Testis (tissue), 3 donors: Measurements from ENCODE around the gene PLLP. TPM values are rescaled to one million over a fixed set of nuclear protein-coding genes. Genes with fewer than 3 reads are reported as not detected.

Experiments used
- DNase-seq: peaks from one replicate; pipeline ENCODE4 v3.0.0-alpha.2; 2019
- H3K27ac ChIP-seq, 2 donors: fragments of 200-600 bp; sonication (generic); one replicate each; pipeline ENCODE4 v1.5.1; 2019
- H3K27me3 ChIP-seq: fragments of 200-600 bp; sonication (generic); one replicate; pipeline ENCODE4 v1.5.1; 2019
- H3K36me3 ChIP-seq: fragments of 200-600 bp; sonication (generic); one replicate; pipeline ENCODE4 v1.5.1; 2017; ENCODE audit warnings: low read depth; ENCODE audit errors: missing control alignments
- H3K4me1 ChIP-seq: fragments of 200-600 bp; sonication (generic); one replicate; pipeline ENCODE4 v1.5.1; 2019
- H3K4me3 ChIP-seq, 2 donors: fragments of 200-600 bp; sonication (generic); one replicate each; pipeline ENCODE4 v1.5.1; 2017 to 2019
- H3K9me3 ChIP-seq: fragments of 200-600 bp; sonication (generic); one replicate; pipeline ENCODE4 v1.5.1; 2017
- CTCF ChIP-seq, 3 experiments: fragments of 450-650 bp in 2 of 3; fragments of 200-600 bp in 1 of 3; sonication (generic) in 1 of 3; IDR thresholded peaks; one replicate each; pipeline ENCODE4 v1.5.1; 2016 to 2019; ENCODE audit warnings: antibody characterized with exemption in 3 of 3, mild to moderate bottlenecking in 2 of 3, moderate library complexity in 1 of 3
- POLR2A ChIP-seq: fragments of 450-650 bp; IDR thresholded peaks from one replicate; pipeline ENCODE4 v1.6.1; 2017; ENCODE audit warnings: antibody characterized with exemption, mild to moderate bottlenecking, moderate library complexity
- WGBS, 2 donors: methylation state at CpG; one replicate each; pipeline ENCODE4 v1.1.5; 2018; 5-methylcytosine and 5-hydroxymethylcytosine counted together
- intact Hi-C: fragments of 100-400 bp; cut with DNase I; formaldehyde crosslinking; loops from one replicate; pipeline ENCODE4 v1.15.1; 2023; ENCODE audit warnings: low total_unique reads
- polyA plus RNA-seq: library from polyadenylated mRNA; stranded (reverse); fragments of 350-450 nt; fragmentation: Illumina TruSeq; extraction: RNeasy Lipid Tissue Mini Kit (QIAGEN cat#74804); gene quantifications from one replicate; pipeline ENCODE4 v1.2.3, GENCODE V29; 2014; ENCODE audit warnings: low read depth, low replicate concordance; ENCODE audit not compliant: insufficient read depth
- small RNA-seq, 2 donors: library from RNA; depleted of rRNA; stranded (forward); fragments of <200 nt; gene quantifications; one replicate each; pipeline ENCODE3, GENCODE V24; 2016
- total RNA-seq, 2 donors: library from RNA; depleted of rRNA; stranded (reverse); fragments of >200 nt; gene quantifications; one replicate each; pipeline ENCODE4 v1.2.3, GENCODE V29; 2016

The PLLP gene
- total and polyA plus RNA-seq, 3 donors from 2014 or later: 15.0 to 39.4 (median 36.1) TPM

GRCh38 chr16:57223057-57223456, 61.4 kb downstream of the PLLP start:
- Histone ChIP-seq H3K4me3 (no peak overlapping the region), H3K36me3 (no peaks in the 10 kb centered on the region), H3K27me3 (no peaks in the 10 kb centered on the region), H3K27ac (no peak overlapping the region), H3K4me1 (no peaks in the 10 kb centered on the region), H3K9me3 (no peaks in the 10 kb centered on the region)
- TF ChIP-seq POLR2A (no peak), CTCF (IDR thresholded peaks at IDR 0.05) (no peak)
- no peak for DNase-seq
- intact Hi-C loops: no loop called here
- WGBS, 2 donors: 90 to 100% methylated on average over 1 of the region's 1 CpG

DNA sequence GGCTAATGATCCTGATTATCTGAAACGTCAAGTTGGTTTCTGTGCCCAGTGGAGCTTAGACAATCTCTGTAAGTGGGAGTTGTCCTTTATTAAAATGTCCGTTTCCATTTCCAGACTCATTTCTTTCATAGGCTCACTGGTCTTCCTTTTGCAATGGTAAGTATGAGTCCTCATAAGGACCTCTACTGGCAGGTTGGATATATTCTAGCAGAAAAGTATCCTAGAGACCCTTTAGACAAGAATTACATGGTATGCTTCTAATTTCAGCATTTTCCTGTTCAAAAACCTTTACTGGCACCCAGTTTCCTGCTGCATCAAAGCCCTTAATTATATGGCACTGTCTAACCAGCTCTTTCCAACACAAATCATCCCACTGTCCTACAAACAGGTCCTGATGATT, 67.5 kb downstream of the PLLP start:
- H3K27ac ChIP-seq: no peak overlapping the region
- 86 to 94% methylated on average over 2 of the region's 2 CpGs for WGBS, 2 donors
- no peak for DNase-seq
- intact Hi-C loops: no loop called here
- H3K4me3 ChIP-seq: no peak overlapping the region
- no peaks in the 10 kb centered on the region for H3K27me3 ChIP-seq
- no peak for TF ChIP-seq POLR2A
- no peak for TF ChIP-seq CTCF (IDR thresholded peaks at IDR 0.05)
- H3K9me3 ChIP-seq: no peaks in the 10 kb centered on the region
- no peaks in the 10 kb centered on the region for H3K4me1 ChIP-seq
- H3K36me3 ChIP-seq: no peaks in the 10 kb centered on the region

DNA sequence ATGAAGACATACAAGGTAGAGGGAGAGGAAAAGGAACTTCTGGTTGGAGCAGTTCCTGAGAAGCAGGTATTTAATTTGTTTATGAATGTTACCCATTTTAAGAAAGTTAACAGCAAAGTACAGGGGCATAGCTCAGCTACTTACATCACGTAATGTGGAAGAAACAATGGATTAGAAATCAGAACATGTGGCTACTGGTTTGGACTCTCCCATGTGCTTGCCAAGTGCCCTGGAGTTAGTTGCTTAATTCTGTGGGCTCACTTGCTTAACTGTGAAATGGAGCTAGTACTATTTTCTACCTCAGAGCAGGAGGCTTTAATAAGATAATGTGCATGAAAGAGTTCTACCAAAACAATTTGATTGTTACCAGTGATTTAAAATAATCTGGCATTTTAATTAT, 71.0 kb downstream of the PLLP start:
- no peaks in the 10 kb centered on the region for H3K4me1 ChIP-seq
- intact Hi-C loops: no loop called here
- H3K27me3 ChIP-seq: no peaks in the 10 kb centered on the region
- no peak for DNase-seq
- no peak overlapping the region for H3K4me3 ChIP-seq
- 90 to 100% methylated on average over 1 of the region's 1 CpG for WGBS, 2 donors
- H3K27ac ChIP-seq: no peak overlapping the region
- H3K9me3 ChIP-seq: no peaks in the 10 kb centered on the region
- TF ChIP-seq POLR2A (no peak), CTCF (IDR thresholded peaks at IDR 0.05) (no peak)
- H3K36me3 ChIP-seq: no peaks in the 10 kb centered on the region

DNA sequence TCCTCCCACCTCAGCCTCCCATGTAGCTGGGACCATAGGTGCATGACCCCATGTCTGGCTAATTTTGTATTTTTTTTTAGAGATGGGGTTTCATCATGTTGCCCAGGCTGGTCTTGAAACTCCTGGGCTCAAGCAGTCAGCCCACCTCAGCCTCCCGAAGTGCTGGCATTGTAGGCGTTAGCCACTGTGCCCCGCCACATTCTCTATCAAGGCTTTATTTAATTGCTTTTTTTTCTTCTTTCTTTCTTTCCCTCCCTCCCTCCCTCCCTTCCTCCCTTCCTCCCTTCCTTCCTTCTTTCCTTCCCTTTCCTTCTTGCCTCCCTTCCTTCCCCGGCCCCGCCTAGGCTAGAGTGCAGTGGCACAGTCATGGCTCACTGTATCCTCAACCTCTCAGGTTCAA, 74.7 kb downstream of the PLLP start:
- Histone ChIP-seq H3K4me3 (no peak overlapping the region), H3K27ac (no peak overlapping the region), H3K4me1 (no peaks in the 10 kb centered on the region), H3K36me3 (no peaks in the 10 kb centered on the region), H3K27me3 (no peaks in the 10 kb centered on the region), H3K9me3 (no peaks in the 10 kb centered on the region)
- DNase-seq: no peak
- WGBS, 2 donors: 97 to 100% methylated on average over 5 of the region's 5 CpGs
- TF ChIP-seq CTCF (IDR thresholded peaks at IDR 0.05) (no peak), POLR2A (no peak)
- intact Hi-C loops: no loop called here

DNA sequence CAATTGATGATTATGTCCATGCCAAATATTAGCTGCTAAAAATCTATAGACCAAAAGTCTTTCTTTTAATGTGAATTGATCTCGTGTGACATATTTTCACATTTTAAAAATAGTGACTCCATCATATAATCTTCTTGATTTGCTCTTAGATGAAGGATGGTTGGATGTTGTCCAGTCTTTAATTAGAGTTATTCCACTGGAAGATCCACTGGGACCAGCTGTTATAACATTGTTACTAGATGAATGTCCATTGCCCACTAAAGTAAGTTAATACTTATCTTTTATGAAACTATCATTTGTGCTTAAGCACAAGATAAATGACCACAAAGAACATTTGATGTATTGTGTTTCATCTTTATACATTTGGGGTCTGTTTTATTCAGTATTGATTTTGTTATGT, 75.5 kb downstream of the PLLP start:
- Histone ChIP-seq H3K4me3 (no peak overlapping the region), H3K4me1 (no peaks in the 10 kb centered on the region), H3K27me3 (no peaks in the 10 kb centered on the region), H3K9me3 (no peaks in the 10 kb centered on the region), H3K27ac (no peak overlapping the region), H3K36me3 (no peaks in the 10 kb centered on the region)
- intact Hi-C loops: no loop called here
- whole genome bisulfite sequencing, 2 donors: 82 to 92% methylated on average over 1 of the region's 1 CpG
- TF ChIP-seq CTCF (IDR thresholded peaks at IDR 0.05): no peak
- no peak for TF ChIP-seq POLR2A
- no peak for DNase-seq

Small RNA genes within 50 kb of the gene (small RNA-seq; reads per million reads assigned to genes)
- 0 reads per million in 2 donors for gene AC108081.1

Other genes starting within 250 kb of the PLLP start
- gene CPNE2, start 192.1 kb downstream of the PLLP start, total RNA-seq: 10 to 100 TPM; 18.3 to 25.2 TPM
- gene CPNE2, start 192.1 kb downstream of the PLLP start, polyA plus RNA-seq: 51.8 TPM
- 100 to 1,000 TPM in 1 of 2 donors, 10 to 100 TPM in 1; 96.4 to 122 TPM for gene PSME3IP1, start 98.6 kb downstream of the PLLP start, total RNA-seq
- 224 TPM for gene PSME3IP1, start 98.6 kb downstream of the PLLP start, polyA plus RNA-seq
- gene RSPRY1, start 98.3 kb downstream of the PLLP start, total RNA-seq: 10 to 100 TPM; 73.3 to 81.2 TPM
- 53.0 TPM for gene RSPRY1, start 98.3 kb downstream of the PLLP start, polyA plus RNA-seq
- gene ARL2BP, start 39.4 kb downstream of the PLLP start, total RNA-seq: 10 to 100 TPM; 88.8 to 92.4 TPM
- gene ARL2BP, start 39.4 kb downstream of the PLLP start, polyA plus RNA-seq: 128 TPM
- not detected for gene CCL22, start 74.1 kb upstream of the PLLP start, total RNA-seq
- gene CCL22, start 74.1 kb upstream of the PLLP start, polyA plus RNA-seq: 0.65 TPM
- 10 to 100 TPM in 1 of 2 donors, 1 to 10 TPM in 1; 8.5 to 19.6 TPM for gene CX3CL1, start 87.8 kb upstream of the PLLP start, total RNA-seq
- gene CX3CL1, start 87.8 kb upstream of the PLLP start, polyA plus RNA-seq: 12.9 TPM
- under 1 TPM in 1 of 2 donors, not detected in 1; 0.81 TPM for gene CCL17, start 120.1 kb upstream of the PLLP start, total RNA-seq
- 4.0 TPM for gene CCL17, start 120.1 kb upstream of the PLLP start, polyA plus RNA-seq
- gene CIAPIN1, start 162.7 kb upstream of the PLLP start, total RNA-seq: 10 to 100 TPM; 74.9 to 77.1 TPM
- 205 TPM for gene CIAPIN1, start 162.7 kb upstream of the PLLP start, polyA plus RNA-seq
- gene COQ9, start 162.8 kb upstream of the PLLP start, total RNA-seq: 10 to 100 TPM; 74.1 to 77.1 TPM
- 93.5 TPM for gene COQ9, start 162.8 kb upstream of the PLLP start, polyA plus RNA-seq
- gene POLR2C, start 178.0 kb upstream of the PLLP start, total RNA-seq: 100 to 1,000 TPM in 1 of 2 donors, 10 to 100 TPM in 1; 88.7 to 102 TPM
- gene POLR2C, start 178.0 kb upstream of the PLLP start, polyA plus RNA-seq: 65.0 TPM
- gene DOK4, start 201.8 kb upstream of the PLLP start, total RNA-seq: 10 to 100 TPM; 25.3 to 32.9 TPM
- 15.5 TPM for gene DOK4, start 201.8 kb upstream of the PLLP start, polyA plus RNA-seq